Stimulated activated CD8-positive, alpha-beta memory T cell treated with anti-CD3 and anti-CD28 coated beads, Interleukin-15, amount 100 ng/mL, for 4 hours (primary cell): ENCODE data around the gene ZBED2.
"Not testable (repeated sequence)": the region's sequence is repeated elsewhere in the genome, so short reads cannot be mapped to it uniquely, and the experiment has no call there.

Source experiments
- DNase-seq, 2 donors: peaks; one replicate each; pipeline ENCODE4 v3.0.0-alpha.2; 2020; ENCODE audit warnings: low read depth in 2 of 2

Gene ZBED2

DNA sequence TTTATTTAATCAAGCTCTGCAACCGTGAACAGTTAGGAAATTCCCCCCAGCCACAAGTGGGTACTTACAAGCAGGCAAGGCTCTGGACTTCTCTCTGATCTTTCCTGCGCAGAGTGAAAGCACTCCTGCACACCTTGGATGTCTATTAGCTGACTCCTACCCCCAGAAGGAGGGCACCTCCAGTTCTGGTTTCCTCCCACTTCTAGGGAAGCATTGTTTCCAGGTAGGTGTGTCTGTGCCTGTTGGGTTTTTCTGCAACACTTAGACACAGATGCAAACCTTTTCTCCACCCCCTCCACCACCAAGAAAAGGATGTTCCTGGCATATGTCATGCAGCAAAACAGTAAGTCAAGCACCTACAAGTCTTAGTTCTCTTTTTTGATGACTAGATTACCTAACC is at the start of gene ZBED2:
ZBED2 (minus strand) TSS at position 115 of the 400 bp plus-strand sequence. CDS start 1,145 bp downstream, outside the sequence.
- no peak for DNase-seq

DNA sequence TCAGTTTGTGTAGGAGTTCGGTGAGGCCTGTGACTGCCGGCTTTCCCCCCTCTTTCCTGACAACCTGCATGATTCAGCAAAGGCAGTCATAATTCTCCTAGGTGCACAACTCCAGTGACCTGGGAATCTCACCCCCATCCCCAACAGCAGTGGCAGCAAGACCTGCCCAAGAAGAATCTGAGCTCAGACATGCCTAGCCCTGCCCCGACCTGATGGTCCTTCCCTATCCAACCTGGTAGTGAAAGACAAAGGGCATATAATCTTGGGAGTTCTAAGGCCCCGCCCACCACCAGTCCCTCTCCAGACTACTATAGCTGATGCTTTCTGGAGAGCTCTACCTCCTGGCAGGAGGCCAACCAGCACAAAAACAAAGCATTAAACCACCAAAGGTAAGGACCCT is 44.2 kb upstream of the ZBED2 start:
- DNase-seq = no peak

DNA sequence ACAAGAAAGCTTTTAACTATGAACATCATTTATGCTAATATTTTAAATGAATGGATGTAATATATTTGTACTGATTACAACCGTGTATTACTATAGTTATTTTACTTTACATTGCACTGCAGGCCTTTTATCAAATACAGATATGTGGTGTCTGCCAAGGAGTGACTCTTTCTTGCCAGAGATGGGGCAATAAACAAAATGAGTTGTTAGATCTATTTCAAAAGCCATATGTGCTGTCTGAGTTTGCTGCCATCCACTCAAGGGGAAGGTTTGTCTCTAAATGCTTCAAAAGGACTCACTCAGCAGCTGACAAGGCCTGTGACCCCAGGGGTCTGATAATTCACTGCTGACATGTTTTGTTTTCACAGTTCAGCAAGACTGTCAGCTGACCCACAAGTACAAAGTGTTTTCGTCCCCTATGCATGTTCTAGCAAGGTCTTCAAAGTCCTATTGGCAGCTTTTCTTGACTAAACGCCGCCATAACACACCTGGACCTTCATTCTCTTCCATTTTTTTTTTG is 41.3 kb upstream of the ZBED2 start:
- DNase-seq = no peak

DNA sequence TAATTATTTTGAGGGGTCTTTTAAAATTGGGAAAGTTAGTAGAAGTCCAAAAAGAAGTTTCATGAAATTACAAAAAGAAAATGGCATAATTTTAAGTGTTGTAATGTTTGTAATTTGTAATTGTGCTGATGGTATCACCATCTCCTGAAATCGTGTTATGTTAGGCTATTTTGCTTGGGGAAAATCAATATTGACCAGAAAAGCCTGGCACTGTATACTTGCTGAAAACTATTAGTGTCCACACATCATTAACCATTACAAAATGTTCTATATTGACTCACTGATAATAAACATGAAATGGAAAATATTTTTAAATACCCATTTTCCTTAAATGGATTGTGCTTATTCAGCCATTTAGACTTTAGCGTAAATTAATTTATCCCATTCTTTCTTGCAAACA is 40.3 kb upstream of the ZBED2 start:
- no peak for DNase-seq

DNA sequence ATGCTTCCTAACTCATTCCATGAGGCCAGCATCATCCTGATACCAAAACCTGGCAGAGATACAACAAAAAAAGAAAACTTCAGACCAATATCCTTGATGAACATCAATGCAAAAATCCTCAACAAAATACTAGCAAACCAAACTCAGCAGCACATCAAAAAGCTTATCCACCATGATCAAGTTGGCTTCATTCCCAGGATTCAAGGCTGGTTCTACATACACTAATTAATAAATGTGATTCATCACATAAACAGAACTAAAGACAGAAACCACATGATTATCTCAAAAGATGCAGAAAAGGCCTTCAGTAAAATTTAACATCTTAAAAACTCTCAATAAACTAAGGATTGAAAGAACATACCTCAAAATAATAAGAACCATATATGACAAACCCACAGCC is 35.5 kb upstream of the ZBED2 start:
- DNase-seq = not testable (repeated sequence)

- not testable (repeated sequence) for DNase-seq
Measured at GRCh38 chr3:111629018-111629417, 33.9 kb upstream of the ZBED2 start.

- DNase-seq = no peak
Measured at GRCh38 chr3:111627092-111627491, 31.9 kb upstream of the ZBED2 start.

DNA sequence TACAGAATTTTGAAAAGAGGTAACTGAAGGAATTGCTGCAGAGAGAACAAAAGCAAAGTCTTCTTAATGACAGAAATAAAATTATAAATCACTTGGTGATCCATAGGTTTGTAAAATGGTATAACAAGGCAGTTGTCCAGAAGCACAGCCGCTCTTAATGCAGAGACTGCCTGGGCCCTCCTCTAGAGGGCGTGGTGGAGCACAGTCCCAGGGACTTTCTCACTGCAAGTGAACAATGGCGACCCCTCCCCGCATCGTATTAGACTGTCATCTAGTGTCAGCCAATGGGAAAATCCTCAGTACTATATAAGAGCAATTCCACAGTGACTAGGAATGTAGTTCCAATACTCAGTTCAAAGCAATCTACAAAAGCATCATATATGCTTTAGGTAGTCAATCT is 26.4 kb upstream of the ZBED2 start:
- DNase-seq = no peak

DNA sequence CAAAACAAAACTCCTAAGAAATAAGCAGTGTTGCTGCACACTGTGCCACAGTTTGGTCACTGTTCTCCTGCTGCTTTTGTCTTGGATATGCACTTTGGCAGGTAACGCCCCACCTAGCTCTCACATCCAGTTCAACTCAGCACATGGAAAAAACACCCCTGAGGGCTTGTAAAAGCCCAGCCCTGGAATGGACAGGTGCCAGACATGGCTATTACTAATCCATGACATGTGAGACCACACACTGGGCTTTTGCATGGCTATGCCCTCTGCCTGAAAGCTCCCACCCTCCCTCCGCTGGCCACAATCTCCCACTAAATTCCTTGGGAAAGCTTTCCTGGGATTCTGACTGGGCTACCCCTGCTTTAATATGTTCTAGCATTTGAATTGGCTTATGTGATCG is 24.7 kb upstream of the ZBED2 start:
- no peak for DNase-seq

DNA sequence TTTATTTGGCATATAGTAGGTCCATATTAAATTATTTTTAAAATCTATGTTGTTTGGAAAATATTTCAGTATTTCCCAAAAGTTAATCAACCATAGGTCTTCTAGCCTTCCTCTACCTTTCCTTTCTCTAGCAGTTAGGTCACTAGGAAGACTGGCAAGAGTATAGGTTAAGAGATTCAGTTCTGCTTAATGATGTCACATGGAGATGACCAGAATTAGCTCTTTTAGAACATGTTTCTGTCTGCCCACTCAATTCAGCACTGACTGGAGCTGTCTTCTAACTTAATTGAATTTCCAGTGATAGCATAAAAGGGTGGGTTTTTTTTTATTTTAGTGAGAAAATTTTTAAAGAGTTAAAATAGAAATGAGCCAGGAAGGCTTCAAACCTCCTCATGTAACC is 23.8 kb upstream of the ZBED2 start:
- no peak for DNase-seq

GRCh38 chr3:111617912-111618601 is 22.9 kb upstream of the ZBED2 start:
- DNase-seq = no peak

DNA sequence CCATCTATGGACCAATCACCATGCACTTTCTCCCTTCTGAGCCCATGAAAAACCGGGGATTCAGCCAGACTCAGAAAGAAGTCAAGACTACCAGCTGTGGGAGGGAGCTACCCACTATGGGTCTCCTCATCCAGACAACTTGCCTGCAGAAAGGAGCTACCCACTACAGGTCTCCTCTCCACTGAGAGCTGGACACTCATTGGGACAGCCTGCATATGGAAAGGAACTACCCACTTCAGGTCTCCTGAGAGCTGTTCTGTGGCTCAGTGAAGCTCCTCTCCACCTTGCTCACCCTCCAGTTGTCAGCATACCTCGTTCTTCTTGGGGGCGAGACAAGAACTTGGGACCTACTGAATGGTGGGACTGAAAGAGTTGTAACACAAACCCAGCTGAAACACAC is 22.3 kb upstream of the ZBED2 start:
- DNase-seq = no peak

- peak; percentile 41 to 52 for DNase-seq
Measured at GRCh38 chr3:111616417-111617105, 21.4 kb upstream of the ZBED2 start.

- no peak for DNase-seq
Measured at GRCh38 chr3:111615880-111616279, 20.7 kb upstream of the ZBED2 start.

DNA sequence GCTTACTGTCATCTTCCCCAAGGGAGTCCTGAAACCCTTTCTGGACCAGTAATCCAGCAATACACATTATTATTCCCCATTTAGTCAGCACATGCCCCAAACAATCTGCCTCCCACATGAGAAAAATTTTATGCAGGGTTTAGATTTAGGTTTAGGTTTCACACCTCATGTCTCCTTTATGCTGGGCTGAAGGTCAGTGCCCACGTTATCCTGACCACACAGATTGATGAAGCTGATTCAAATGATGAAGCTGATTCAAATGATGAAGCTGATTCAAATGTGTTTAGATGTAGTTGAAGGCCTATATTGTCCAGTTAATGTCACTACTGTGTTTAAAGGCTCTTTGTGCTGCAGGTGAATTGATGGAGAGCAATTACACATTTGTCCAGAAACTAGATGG is 18.1 kb upstream of the ZBED2 start:
- DNase-seq = no peak

DNA sequence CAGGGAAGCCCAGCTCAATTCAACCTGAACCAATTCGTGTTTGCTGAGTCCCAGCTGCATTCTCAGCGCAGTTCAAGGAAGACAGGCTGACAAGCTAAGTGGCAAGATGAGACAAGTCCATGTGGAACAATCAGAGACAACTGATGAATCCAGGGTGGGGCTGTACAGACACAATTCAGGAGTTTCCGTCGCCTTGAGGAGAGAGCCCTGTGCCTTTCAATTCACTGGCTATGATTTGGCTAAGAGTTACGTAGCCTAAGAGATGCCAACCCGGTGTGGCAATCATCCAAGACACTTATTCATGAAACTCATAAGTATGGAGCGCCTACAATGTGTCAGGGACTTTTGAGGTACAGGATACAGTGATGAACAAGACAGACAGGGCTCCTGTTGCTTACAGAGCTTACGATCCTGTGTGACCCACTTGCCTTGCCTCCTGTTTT is 15.5 kb upstream of the ZBED2 start:
- no peak for DNase-seq

GRCh38 chr3:111610189-111610588 is 15.0 kb upstream of the ZBED2 start:
- DNase-seq = peak in 1 of 2 donors; percentile 21

DNA sequence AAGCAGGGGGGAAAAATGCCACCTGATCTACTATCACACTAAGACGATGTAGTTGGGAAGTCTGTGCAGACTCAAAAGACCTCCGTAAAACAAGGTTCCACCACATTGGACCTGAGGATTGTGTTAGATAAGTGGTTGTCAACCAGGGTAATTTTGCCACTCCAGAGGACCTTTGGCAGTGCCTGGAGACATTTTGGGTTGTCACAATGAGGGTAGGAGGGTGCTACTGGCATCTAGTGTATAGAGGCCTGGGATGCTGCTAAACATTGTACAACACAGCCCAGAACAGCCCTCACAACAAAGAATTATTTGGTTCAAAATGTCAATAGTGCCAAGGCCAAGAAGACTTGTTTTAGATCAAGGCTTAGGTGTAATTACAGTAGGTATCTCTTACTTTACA is 14.6 kb upstream of the ZBED2 start:
- DNase-seq = no peak

- no peak for DNase-seq
Measured at GRCh38 chr3:111608383-111608782, 13.2 kb upstream of the ZBED2 start.

DNA sequence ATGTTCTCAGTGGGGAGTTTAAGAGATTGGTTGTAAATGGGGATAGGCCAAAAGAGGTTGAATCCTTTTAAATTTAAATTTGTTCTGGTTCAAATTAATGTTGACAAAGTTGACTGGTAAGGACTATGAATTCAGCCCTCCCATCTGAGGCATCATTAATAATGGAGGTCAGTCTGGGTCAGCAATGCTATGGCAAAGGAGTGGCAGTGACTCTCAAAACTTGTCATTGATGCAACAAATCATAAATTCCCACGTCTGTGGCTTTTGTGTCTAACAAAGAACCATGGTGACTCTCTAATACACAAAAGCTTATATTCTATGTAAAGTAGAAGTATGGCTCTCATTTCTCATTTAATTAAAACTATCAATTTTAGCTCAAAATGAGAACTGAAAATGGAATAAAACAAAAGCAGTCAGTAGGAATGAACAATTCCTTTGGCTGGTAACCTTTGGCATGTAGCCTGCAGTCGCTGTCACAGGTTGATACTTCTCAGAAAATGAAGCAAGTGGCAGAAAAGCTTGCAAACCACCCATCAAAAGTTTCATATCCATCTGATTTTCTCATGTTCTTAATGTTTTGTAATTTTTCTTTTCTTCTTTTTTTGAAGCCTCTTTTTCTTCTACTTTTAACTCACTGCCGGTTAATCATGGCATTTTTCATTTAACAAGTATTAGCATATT is 12.2 kb upstream of the ZBED2 start:
- no peak for DNase-seq

GRCh38 chr3:111605493-111605892 is 10.3 kb upstream of the ZBED2 start:
- DNase-seq = no peak

- DNase-seq = no peak
Measured at GRCh38 chr3:111605018-111605417, 9.9 kb upstream of the ZBED2 start.

- no peak for DNase-seq
Measured at GRCh38 chr3:111604119-111604518, 9.0 kb upstream of the ZBED2 start.
